GM12801 (cell line): ENCODE measurements around the gene PDE1C.

Source experiments
- CTCF ChIP-seq: IDR thresholded peaks from one replicate; pipeline ENCODE4 v1.5.1; 2011; ENCODE audit warnings: control low read depth; ENCODE audit not compliant: insufficient read length; ENCODE audit errors: extremely low read depth

PDE1C gene

GRCh38 chr7:32015133-32015532, 55.1 kb downstream of the PDE1C start:
- no peak for TF ChIP-seq CTCF

- no peak for TF ChIP-seq CTCF
Measured at GRCh38 chr7:32005577-32005976, 64.6 kb downstream of the PDE1C start.

GRCh38 chr7:32001948-32002347, 68.3 kb downstream of the PDE1C start:
- no peak for TF ChIP-seq CTCF

- no peak for TF ChIP-seq CTCF
Measured at GRCh38 chr7:31997423-31997822, 72.8 kb downstream of the PDE1C start.

- no peak for TF ChIP-seq CTCF
Measured at GRCh38 chr7:31995134-31995533, 75.1 kb downstream of the PDE1C start.

GRCh38 chr7:31991846-31992245, 78.4 kb downstream of the PDE1C start:
- no peak for TF ChIP-seq CTCF

- no peak for TF ChIP-seq CTCF
Measured at GRCh38 chr7:31991406-31991805, 78.8 kb downstream of the PDE1C start.
